ACC112 (cell line): Measurements from ENCODE around the gene ALG8.
"Not testable (repeated sequence)": the region's sequence is repeated elsewhere in the genome, so short reads cannot be mapped to it uniquely, and the experiment has no call there.

ENCODE experiments used
- H2AFZ ChIP-seq: fragments of 200-600 bp; sonication (generic); one replicate; pipeline ENCODE4 v1.6.0; 2017; ENCODE audit warnings: antibody characterized with exemption, low read length; ENCODE audit not compliant: unreplicated experiment
- H3K27ac ChIP-seq: fragments of 200-600 bp; sonication (generic); 2 replicates; pipeline ENCODE4 v1.5.1; 2014; ENCODE audit warnings: low read depth, mild to moderate bottlenecking, antibody characterized with exemption, low read length, moderate library complexity
- H3K27me3 ChIP-seq: fragments of 200-600 bp; sonication (generic); 2 replicates; pipeline ENCODE4 v1.6.1; 2014; ENCODE audit warnings: mild to moderate bottlenecking, antibody characterized with exemption, low read length, moderate library complexity, mixed read lengths; ENCODE audit not compliant: insufficient read depth
- H3K36me3 ChIP-seq: fragments of 200-600 bp; sonication (generic); 2 replicates; pipeline ENCODE4 v1.6.1; 2016; ENCODE audit warnings: mild to moderate bottlenecking, antibody characterized with exemption, low read length, moderate library complexity, mixed read lengths; ENCODE audit not compliant: insufficient read depth
- H3K4me1 ChIP-seq: fragments of 200-600 bp; sonication (generic); one replicate; pipeline ENCODE4 v1.6.1; 2016; ENCODE audit warnings: low read length, mixed read lengths; ENCODE audit not compliant: insufficient read depth, unreplicated experiment, control insufficient read depth
- H3K4me3 ChIP-seq: fragments of 200-600 bp; sonication (generic); 2 replicates; pipeline ENCODE4 v1.5.1; 2014; ENCODE audit warnings: mild to moderate bottlenecking, low read depth, low read length
- H3K79me2 ChIP-seq: fragments of 200-600 bp; sonication (generic); one replicate; pipeline ENCODE4 v1.6.0; 2016; ENCODE audit warnings: low read length; ENCODE audit not compliant: control insufficient read depth, unreplicated experiment, insufficient read depth

The ALG8 gene

DNA sequence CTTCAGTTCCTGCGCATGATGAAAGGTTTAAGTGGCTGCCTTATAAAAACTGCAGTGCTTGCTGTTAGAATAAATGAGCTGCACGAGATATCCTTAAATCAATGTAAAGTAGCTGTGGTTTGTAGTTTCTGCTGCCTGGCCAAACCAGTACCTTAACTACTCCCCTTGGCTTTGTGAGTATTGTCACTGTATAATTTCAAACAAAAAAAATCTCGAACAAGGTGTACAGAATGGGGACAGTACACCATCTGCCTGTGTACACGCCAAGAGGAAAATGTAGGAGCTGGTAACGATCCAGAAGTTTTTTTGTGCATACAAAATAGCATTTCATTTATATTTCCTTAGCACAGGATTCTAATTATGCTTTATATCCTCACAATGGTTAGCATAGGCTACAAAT is 39.2 kb downstream of the ALG8 start:
- H3K27ac ChIP-seq: no peak overlapping the region
- H3K27me3 ChIP-seq: no peaks in the 10 kb centered on the region
- H2AFZ ChIP-seq: no peak overlapping the region
- no peak overlapping the region for H3K4me3 ChIP-seq
- peaks cover 19% of the 10 kb centered on the region for H3K36me3 ChIP-seq
- no peaks in the 10 kb centered on the region for H3K4me1 ChIP-seq
- no peaks in the 10 kb centered on the region for H3K79me2 ChIP-seq

DNA sequence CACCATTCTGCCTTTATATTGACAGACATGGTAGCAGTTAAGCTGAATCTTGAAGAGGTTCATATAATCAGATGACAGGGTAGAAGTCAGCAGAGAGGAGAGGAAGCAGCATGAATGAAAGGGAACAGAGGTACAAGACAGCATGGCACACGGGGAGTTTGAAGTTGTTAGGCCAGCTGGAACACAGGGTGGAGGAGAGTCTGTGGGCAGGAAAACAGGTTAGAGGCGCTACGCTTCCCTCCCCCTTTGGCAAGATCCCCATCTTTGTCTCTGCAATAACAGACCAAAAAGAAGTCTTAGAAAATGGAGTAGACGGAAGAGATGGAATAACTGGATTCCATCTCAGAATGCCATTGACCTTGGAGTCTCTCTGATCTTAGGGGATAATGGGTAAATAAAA is 39.8 kb downstream of the ALG8 start:
- no peak overlapping the region for H3K4me3 ChIP-seq
- H3K36me3 ChIP-seq: peaks cover 19% of the 10 kb centered on the region
- no peaks in the 10 kb centered on the region for H3K27me3 ChIP-seq
- no peaks in the 10 kb centered on the region for H3K4me1 ChIP-seq
- H2AFZ ChIP-seq: no peak overlapping the region
- no peaks in the 10 kb centered on the region for H3K79me2 ChIP-seq
- no peak overlapping the region for H3K27ac ChIP-seq

DNA sequence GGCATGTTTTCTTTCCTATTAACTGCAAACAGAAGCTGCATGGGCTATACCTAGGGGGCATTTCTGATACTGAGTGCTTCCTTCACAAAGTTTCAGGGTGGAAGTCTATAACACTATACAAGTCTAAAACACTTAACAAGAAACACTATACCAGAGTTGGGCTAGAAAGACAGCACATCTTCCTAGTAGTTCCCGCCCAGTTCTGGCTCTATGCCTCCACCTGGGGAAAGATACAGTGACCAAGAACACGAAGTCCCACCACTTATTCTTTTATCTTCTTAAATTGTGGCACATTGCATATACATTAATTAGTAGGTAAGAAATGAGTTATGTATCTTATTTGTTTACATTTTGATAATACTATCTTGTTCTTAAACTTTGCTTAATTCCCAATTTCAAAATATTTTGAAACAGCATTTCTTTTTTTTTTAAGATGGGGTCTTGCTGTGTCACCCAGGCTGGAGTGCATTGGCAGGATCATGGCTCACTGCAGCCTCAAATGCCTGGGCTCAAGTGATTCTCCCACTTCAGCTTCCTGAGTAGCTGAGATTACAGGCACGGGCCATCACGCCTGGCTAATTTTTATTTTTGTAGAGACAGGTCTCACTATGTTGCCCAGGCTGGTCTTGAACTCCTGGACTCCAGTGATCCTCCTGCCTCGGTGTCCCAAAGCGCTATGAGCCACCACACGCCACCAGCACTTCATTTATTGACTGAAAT is 41.6 kb downstream of the ALG8 start:
- Histone ChIP-seq H3K4me1 (no peaks in the 10 kb centered on the region), H2AFZ (no peak overlapping the region), H3K27me3 (no peaks in the 10 kb centered on the region), H3K27ac (no peak overlapping the region), H3K4me3 (no peak overlapping the region), H3K36me3 (peaks cover 14% of the 10 kb centered on the region), H3K79me2 (no peaks in the 10 kb centered on the region)

DNA sequence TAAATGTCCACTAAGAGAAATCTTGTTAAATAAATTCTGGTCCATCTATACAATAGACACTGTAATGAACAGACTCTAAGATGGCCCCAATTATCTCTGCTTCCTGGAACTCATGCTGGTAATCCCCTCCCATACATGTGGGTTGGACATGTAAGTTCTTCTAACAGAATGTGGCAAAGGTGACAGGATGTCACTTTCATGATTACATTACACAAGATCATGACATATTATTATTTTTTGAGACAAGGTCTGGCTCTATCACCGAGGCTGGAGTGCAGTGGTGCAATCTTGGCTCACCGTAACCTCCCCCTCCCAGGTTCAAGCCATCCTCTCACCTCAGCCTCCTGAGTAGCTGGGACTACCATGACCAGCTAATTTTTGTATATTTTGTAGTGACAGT is 45.2 kb downstream of the ALG8 start:
- Histone ChIP-seq H3K27ac (no peak overlapping the region), H3K4me3 (no peak overlapping the region), H3K79me2 (no peaks in the 10 kb centered on the region), H3K4me1 (no peaks in the 10 kb centered on the region), H2AFZ (no peak overlapping the region), H3K27me3 (no peaks in the 10 kb centered on the region), H3K36me3 (peaks cover 2% of the 10 kb centered on the region; the same call in 1 of the 2 replicates)

DNA sequence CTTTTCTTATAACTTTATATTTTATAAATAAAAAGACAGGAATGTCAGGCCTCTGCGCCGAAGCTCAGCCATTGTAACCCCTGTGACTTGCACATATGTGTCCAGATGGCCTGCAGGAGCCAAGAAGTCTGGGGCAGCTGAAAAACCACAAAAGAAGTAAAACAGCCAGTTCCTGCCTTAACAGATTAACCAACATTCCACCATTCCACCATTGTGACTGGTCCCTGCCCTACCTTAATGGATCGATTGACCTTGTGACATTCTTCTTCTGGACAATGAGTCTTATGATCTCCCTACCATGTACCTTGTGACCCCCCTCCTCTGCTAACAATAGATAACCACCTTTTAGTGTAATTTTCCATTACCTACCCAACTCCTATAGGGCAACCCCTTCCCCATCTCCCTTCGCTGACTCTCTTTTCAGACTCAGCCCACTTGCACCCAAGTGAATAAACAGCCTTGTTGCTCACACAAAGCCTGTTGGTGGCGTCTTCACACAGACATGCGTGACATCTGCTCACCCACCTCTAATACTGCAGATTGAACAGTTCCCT is 52.8 kb downstream of the ALG8 start:
- not testable (repeated sequence) for H3K4me1 ChIP-seq, H3K36me3 ChIP-seq, H3K4me3 ChIP-seq, H3K27ac ChIP-seq, H3K79me2 ChIP-seq, H2AFZ ChIP-seq, H3K27me3 ChIP-seq

DNA sequence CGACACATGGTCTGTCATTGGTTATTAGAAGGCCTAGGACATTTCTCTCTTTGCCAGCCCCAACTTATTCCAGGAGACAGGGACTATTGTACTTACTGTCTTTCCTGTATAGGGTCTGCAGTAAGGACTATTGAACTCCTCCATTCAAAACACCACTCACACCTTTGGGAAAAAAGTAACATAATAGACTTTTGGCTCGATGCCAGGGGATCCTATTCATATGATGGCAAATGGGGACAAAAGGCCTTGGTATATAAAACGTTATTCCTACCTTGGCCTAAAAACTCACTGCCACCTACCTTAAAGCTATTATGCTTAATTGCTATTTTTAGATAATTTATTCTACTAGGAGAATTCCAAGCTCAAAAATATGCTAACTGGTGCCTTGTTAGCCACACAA is 53.5 kb downstream of the ALG8 start:
- Histone ChIP-seq H3K4me1 (no peaks in the 10 kb centered on the region), H3K36me3 (no peaks in the 10 kb centered on the region), H3K27me3 (no peaks in the 10 kb centered on the region), H3K79me2 (no peaks in the 10 kb centered on the region), H3K27ac (no peak overlapping the region), H3K4me3 (no peak overlapping the region), H2AFZ (no peak overlapping the region)

DNA sequence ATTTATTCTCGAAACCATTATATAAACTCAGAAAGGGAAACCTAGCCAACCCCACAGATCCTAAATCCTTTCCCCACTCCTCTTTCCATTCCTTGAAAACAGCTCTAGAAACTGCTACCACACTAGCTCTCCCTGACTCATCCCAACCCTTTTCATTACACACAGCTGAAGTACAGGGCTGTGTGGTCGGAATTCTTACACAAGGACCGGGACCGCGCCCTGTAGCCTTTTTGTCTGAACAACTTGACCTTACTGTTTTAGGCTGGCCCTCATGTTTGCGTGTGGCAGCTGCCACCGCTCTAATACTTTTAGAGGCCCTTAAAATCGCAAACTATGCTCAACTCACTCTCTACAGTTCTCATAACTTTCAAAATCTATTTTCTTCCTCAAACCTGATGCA is 54.9 kb downstream of the ALG8 start:
- H3K4me1 ChIP-seq, H3K79me2 ChIP-seq, H3K4me3 ChIP-seq, H3K36me3 ChIP-seq, H3K27me3 ChIP-seq, H3K27ac ChIP-seq, H2AFZ ChIP-seq: not testable (repeated sequence)

DNA sequence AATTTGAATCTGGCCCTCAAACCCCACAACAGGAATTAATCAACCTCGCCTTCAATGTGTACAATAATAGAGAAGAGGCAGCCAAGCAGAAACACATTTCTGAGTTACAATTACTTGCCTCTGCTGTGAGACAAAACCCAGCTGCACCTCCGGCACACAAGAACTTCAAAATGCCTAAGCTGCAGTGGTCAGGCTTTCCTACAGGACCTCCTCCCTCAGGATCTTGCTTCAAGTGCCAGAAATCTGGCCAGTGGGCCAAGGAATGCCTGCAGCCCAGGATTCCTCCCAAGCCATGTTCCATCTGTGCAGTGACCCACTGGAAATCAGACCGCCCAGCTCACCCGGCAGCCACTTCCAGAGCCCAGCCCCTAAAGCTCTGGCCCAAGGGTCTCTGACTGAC is 56.4 kb downstream of the ALG8 start:
- Histone ChIP-seq H3K27me3 (no peaks in the 10 kb centered on the region), H3K79me2 (peaks cover 16% of the 10 kb centered on the region), H3K4me3 (no peak overlapping the region), H3K36me3 (no peaks in the 10 kb centered on the region), H2AFZ (no peak overlapping the region), H3K27ac (no peak overlapping the region), H3K4me1 (peaks cover 6% of the 10 kb centered on the region)

DNA sequence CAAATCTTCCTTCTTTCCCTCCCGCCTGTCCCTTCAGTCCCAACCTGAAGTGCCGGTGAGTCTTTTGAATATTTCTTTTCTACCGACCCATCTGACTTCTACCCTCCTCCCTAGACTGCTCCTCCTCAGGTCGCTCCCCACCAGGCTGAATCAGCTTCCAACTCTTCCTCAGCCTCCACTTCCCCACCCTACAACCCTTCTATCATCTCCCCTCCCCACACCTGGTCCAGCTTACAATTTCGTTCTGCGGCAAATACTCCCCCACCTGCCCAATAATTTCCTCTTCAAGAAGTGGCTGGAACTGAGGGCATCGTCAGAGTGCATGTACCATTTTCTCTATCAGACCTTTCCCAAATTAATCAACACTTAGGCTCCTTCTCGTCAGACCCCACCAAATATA is 57.3 kb downstream of the ALG8 start:
- no peak overlapping the region for H3K4me3 ChIP-seq
- H2AFZ ChIP-seq: no peak overlapping the region
- no peaks in the 10 kb centered on the region for H3K36me3 ChIP-seq
- no peak overlapping the region for H3K27ac ChIP-seq
- peaks cover 25% of the 10 kb centered on the region for H3K79me2 ChIP-seq
- H3K4me1 ChIP-seq: peaks cover 11% of the 10 kb centered on the region
- H3K27me3 ChIP-seq: no peaks in the 10 kb centered on the region

DNA sequence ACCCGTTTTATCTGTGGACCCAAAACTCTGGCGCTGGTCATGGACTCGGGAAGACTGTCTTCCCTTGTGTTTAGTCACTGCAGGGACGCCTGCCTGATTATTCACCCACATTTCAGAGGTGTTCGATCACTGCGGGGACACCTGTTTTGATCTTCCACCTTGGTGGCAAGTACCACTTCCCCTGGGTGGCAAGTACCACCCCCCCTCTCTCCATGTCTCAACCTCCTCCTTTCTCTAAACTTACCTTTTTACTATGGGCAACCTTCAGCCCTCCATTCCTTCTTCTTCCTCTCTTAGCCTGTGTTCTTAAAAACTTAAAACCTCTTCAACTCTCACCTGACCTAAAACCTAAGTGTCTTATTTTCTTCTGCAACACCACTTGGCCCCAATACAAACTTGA is 57.8 kb downstream of the ALG8 start:
- no peak overlapping the region for H3K27ac ChIP-seq
- no peak overlapping the region for H3K4me3 ChIP-seq
- peaks cover 15% of the 10 kb centered on the region for H3K4me1 ChIP-seq
- H2AFZ ChIP-seq: no peak overlapping the region
- H3K36me3 ChIP-seq: no peaks in the 10 kb centered on the region
- no peaks in the 10 kb centered on the region for H3K27me3 ChIP-seq
- peaks cover 31% of the 10 kb centered on the region for H3K79me2 ChIP-seq

DNA sequence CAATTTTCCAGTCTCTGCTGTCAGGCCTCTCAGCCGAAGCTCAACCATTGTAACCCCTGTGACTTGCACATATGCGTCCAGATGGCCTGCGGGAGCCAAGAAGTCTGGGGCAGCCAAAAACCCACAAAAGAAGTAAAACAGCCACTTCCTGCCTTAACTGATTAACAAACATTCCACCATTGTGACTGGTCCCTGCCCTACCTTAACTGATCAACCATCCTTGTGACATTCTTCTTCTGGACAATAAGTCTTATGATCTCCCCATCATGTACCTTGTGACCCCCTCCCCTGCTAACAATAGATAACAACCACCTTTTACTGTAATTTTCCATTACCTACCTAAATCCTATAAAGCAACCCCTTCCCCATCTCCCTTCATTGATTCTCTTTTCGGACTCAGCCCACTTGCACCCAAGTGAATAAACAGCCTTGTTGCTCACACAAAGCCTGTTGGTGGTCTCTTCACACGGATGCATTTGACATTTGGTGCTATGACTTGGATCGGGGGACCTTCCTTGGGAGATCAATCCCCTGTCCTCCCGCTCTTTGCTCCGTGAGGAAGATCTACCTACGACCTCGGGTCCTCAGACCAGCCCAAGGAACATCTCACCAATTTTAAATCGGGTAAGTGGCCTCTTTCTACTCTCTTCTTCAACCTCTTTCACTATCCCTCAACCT is 58.5 kb downstream of the ALG8 start:
- Histone ChIP-seq H3K27ac (no peak overlapping the region), H3K27me3 (no peaks in the 10 kb centered on the region), H3K4me1 (peaks cover 15% of the 10 kb centered on the region), H2AFZ (no peak overlapping the region), H3K36me3 (no peaks in the 10 kb centered on the region), H3K4me3 (no peak overlapping the region), H3K79me2 (peaks cover 36% of the 10 kb centered on the region)
